ENCODE results near the gene UBE2O.
A peak's percentile ranks its signal among the peaks of the same experiment; 100 is the strongest.

The UBE2O gene

DNA sequence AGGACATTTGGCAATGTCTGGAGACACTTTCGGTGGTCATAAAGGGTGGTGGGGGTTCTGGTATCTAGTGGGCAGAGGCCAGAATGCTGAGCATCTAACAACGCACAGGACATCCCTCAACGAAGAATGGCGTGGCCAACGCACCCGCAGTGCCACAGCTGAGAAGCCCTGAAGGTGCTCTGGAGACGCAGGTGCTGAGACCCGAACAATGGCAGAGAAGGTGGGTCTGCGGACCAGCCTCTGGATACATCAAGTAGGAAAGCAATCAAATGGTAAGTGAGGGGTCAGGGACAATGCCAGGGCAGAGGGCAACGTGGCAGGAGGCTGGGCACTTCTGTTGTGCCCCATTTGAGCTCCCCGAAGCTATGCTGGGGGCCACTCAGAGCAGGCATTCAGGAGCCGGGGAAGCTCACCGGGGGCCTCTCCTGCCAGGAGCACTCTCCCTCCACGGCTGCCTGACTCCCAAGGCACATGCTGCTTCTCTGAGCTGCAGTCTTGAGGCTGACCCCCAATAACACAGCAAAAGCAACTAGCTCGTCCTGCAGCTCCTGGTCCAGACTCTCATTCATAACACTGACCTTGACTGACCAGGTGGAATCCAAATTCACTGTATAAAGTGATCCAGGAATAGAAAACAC, 42.5 kb downstream of the UBE2O start:
- no peak overlapping the region for H2AFZ ChIP-seq (ENCODE audit: low read length)
- H3K36me3 ChIP-seq (replicated peaks; ENCODE audit: insufficient read depth, low read length), result no peaks in the 10 kb centered on the region
- no peak overlapping the region for H3K4me3 ChIP-seq (ENCODE audit: low read length)
- H3K79me2 ChIP-seq (ENCODE audit: low read length), result peaks cover 65% of the 10 kb centered on the region
- no peaks in the 10 kb centered on the region for H3K9me2 ChIP-seq (replicated peaks; ENCODE audit: insufficient read depth, low read length)
- H3K9me3 ChIP-seq (replicated peaks; ENCODE audit: insufficient read depth, low read length), result no peaks in the 10 kb centered on the region
- peaks cover 4% of the 10 kb centered on the region; the same call in 1 of the 2 replicates for H3K4me1 ChIP-seq (ENCODE audit: low read length)
- H3F3A ChIP-seq (ENCODE audit: insufficient read depth, low read length), result no peaks in the 10 kb centered on the region
- H3K27ac ChIP-seq (ENCODE audit: low read length), result no peak overlapping the region
- H3K4me2 ChIP-seq (ENCODE audit: low read depth, low read length), result no peak overlapping the region
- H3K27me3 ChIP-seq (replicated peaks; ENCODE audit: insufficient read depth, low read length), result no peaks in the 10 kb centered on the region
- DNase-seq, result no peak
- H4K20me1 ChIP-seq (ENCODE audit: insufficient read depth, low read length), result peaks cover 5% of the 10 kb centered on the region; the same call in 1 of the 2 replicates
- no peak overlapping the region for H3K9ac ChIP-seq (ENCODE audit: low read length)
- TF ChIP-seq, protein P1, sequence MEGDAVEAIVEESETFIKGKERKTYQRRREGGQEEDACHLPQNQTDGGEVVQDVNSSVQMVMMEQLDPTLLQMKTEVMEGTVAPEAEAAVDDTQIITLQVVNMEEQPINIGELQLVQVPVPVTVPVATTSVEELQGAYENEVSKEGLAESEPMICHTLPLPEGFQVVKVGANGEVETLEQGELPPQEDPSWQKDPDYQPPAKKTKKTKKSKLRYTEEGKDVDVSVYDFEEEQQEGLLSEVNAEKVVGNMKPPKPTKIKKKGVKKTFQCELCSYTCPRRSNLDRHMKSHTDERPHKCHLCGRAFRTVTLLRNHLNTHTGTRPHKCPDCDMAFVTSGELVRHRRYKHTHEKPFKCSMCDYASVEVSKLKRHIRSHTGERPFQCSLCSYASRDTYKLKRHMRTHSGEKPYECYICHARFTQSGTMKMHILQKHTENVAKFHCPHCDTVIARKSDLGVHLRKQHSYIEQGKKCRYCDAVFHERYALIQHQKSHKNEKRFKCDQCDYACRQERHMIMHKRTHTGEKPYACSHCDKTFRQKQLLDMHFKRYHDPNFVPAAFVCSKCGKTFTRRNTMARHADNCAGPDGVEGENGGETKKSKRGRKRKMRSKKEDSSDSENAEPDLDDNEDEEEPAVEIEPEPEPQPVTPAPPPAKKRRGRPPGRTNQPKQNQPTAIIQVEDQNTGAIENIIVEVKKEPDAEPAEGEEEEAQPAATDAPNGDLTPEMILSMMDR (IDR thresholded peaks at IDR 0.05; ENCODE audit: low read length), result no peak
- TF ChIP-seq EZH2phosphoT487 (IDR thresholded peaks at IDR 0.05; ENCODE audit: low read length), result no peak
- no peak for TF ChIP-seq EZH2 (optimal IDR thresholded peaks at IDR 0.05; ENCODE audit: low read depth, low read length)

DNA sequence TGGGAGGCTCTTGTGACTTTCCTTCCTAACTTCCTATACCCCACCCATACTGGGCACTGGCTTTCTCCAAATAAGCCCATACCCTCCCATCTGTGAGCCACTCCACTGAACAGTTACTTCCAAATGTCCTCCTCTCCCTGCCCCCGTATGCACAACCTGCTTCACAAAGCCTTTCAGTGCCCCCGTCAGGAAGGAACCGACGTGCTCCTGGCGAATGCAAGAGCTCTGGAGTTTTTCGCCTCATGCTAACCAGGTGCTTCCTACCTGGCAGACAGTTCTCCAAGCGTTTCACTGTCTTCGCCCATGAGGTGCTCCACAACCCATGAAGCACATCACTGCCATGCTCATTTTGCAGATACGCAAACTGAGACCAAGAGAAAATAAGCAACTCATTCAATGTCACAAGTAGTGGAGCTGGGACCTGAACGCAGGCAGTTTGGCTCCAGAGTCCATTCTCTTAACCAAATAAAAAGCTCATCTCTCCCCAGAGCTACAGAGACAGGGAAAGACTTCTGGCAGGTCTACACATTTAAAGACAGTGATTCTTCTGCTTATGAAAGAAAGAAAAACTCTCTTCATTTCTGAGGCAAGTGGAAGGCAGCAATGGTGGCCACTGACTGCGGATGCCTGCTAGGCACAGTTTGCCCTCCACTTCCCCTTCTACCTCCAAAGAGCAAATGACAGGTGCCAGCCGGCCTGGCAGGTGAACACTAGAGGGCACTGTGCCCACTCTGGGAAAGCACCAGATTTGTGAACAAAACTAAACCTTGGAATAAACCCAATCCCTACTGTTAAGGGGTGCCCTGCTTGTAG, 44.7 kb downstream of the UBE2O start:
- Histone ChIP-seq H3K4me1 (ENCODE audit: low read length) (peaks cover 4% of the 10 kb centered on the region; the same call in 1 of the 2 replicates), H4K20me1 (ENCODE audit: insufficient read depth, low read length) (peaks cover 5% of the 10 kb centered on the region; the same call in 1 of the 2 replicates), H3K27me3 (replicated peaks; ENCODE audit: insufficient read depth, low read length) (no peaks in the 10 kb centered on the region), H3K9me2 (replicated peaks; ENCODE audit: insufficient read depth, low read length) (no peaks in the 10 kb centered on the region), H3K9ac (ENCODE audit: low read length) (no peak overlapping the region), H3F3A (ENCODE audit: insufficient read depth, low read length) (no peaks in the 10 kb centered on the region), H3K79me2 (ENCODE audit: low read length) (peaks cover 49% of the 10 kb centered on the region), H3K9me3 (replicated peaks; ENCODE audit: insufficient read depth, low read length) (no peaks in the 10 kb centered on the region), H3K4me2 (ENCODE audit: low read depth, low read length) (no peak overlapping the region), H3K27ac (ENCODE audit: low read length) (no peak overlapping the region), H3K36me3 (replicated peaks; ENCODE audit: insufficient read depth, low read length) (no peaks in the 10 kb centered on the region), H3K4me3 (ENCODE audit: low read length) (no peak overlapping the region), H2AFZ (ENCODE audit: low read length) (no peak overlapping the region)
- TF ChIP-seq EZH2phosphoT487 (IDR thresholded peaks at IDR 0.05; ENCODE audit: low read length) (no peak), EZH2 (optimal IDR thresholded peaks at IDR 0.05; ENCODE audit: low read depth, low read length) (no peak)
- TF ChIP-seq, protein P1 (IDR thresholded peaks at IDR 0.05; ENCODE audit: low read length), result peak; percentile 95
- peak; percentile 65 for DNase-seq

- Histone ChIP-seq H3K79me2 (ENCODE audit: low read length) (peaks cover 44% of the 10 kb centered on the region), H3K9ac (ENCODE audit: low read length) (no peak overlapping the region), H3K4me2 (ENCODE audit: low read depth, low read length) (no peak overlapping the region)
These were observed 45.4 kb downstream of the UBE2O start for GRCh38 chr17:76407509-76407908.

More at GRCh38 chr17:76407509-76407908, 45.4 kb downstream of the UBE2O start:
- H3K36me3 ChIP-seq (replicated peaks; ENCODE audit: insufficient read depth, low read length), result no peaks in the 10 kb centered on the region
- H3K4me1 ChIP-seq (ENCODE audit: low read length), result peaks cover 4% of the 10 kb centered on the region; the same call in 1 of the 2 replicates
- no peaks in the 10 kb centered on the region for H3K27me3 ChIP-seq (replicated peaks; ENCODE audit: insufficient read depth, low read length)
- no peaks in the 10 kb centered on the region for H3F3A ChIP-seq (ENCODE audit: insufficient read depth, low read length)
- no peak for DNase-seq
- no peak overlapping the region for H2AFZ ChIP-seq (ENCODE audit: low read length)
- no peak overlapping the region for H3K4me3 ChIP-seq (ENCODE audit: low read length)
- no peaks in the 10 kb centered on the region for H3K9me2 ChIP-seq (replicated peaks; ENCODE audit: insufficient read depth, low read length)
- H3K9me3 ChIP-seq (replicated peaks; ENCODE audit: insufficient read depth, low read length), result no peaks in the 10 kb centered on the region
- H4K20me1 ChIP-seq (ENCODE audit: insufficient read depth, low read length), result peaks cover 5% of the 10 kb centered on the region; the same call in 1 of the 2 replicates
- no peak for TF ChIP-seq EZH2phosphoT487 (IDR thresholded peaks at IDR 0.05; ENCODE audit: low read length)
- no peak for TF ChIP-seq EZH2 (optimal IDR thresholded peaks at IDR 0.05; ENCODE audit: low read depth, low read length)
- TF ChIP-seq, protein P1 (IDR thresholded peaks at IDR 0.05; ENCODE audit: low read length), result no peak
- no peak overlapping the region for H3K27ac ChIP-seq (ENCODE audit: low read length)

All from MM.1S (cell line).